Bone marrow (tissue), 2 donors: ENCODE measurements around the gene INPP4B.

Experiments used
- DNase-seq, 2 donors: peaks; one replicate each; lab custom pipeline; 2025; lab: John Stamatoyannopoulos, UW

Gene INPP4B

DNA sequence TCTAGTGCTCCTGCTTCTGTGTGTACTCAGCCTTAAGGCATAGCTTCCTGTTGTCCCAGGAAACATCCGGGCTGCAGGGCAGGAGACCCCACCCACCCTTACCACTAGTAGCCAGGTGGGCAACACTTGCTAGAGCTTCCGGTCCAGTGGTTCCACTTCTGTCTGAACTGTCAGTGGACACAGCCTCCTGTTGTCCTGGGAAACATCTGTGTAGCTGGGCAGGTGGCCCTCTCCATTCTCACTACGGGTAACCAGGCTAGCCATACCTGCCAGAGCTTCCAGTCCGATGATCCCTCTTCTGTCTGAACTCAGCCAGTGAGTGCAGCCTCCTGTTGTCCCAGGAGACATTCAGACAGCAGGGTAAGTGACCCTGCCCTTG lies 372.2 kb downstream of the INPP4B start:
- no peak for DNase-seq

DNA sequence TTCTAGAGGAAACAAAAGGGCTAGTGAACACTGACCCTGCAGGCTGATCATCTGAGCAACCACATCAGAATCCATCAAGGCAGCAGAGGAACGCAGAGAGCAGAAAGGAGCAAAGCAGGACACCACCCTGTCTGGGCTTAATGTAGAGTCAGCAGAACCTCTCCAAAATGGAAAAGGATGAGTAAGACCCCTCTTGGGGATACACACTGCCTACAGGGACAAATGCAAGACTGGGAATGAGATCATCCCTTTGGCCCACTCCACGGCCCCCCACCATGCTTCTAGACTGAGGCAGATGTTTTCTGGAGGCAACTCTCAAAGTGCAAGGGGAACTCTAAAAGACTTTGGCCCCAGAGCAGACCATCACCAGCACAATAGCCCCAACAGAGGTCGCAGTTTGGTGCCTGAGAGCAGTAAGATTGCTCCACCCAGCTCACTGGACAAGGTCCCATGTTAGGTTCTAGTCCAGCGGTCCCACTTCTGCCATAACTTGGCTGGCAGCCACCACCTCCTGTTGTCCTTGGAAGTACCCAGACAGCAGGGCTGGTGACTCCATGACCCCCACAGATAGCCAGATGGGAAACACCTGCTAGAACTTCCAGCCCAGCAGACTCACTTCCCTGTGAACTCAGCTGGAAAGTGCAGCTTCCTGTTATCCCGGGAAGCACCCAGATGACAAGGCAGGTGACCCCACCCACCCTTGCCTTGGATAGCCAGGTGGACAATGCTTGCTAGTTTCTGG lies 372.7 kb downstream of the INPP4B start:
- DNase-seq, result no peak

DNA sequence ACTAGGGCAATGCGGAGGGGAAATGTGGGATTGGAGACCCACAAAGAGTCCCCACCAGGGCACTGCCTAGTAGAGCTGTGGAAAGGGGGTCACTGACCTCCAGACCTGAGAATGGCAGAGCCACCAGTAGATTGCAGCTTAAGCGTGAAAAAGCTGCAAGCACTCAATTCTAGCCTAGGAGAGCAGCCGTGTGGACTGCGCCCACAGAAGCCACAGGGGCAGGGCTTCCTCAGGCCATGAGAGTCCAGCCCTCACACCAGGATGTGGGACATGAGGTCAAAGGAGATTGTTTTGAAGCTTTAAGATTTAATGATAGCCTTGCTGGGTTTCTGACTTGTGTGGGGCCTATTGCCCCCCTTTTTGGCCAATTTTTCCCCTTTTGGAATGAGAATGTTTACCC lies 379.0 kb downstream of the INPP4B start:
- no peak for DNase-seq

DNA sequence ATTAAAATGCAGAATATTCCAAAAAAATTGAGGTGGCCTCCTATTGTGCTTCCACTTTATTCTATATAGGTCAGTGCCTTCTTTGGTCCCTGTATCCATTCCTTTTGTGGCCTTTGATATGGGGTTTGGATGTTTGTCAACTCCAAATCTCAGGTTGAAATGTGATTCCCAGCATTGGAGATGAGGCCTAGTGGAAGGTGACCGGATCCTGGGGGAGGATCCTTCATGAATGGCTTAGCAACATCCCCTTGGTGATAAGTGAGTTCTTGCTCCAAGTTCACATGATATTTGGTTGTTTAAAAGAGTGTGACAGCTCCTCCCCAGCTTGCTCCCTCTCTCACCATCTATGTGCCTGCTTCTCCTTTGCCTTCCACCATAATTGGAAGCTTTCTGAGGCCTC lies 380.6 kb downstream of the INPP4B start:
- no peak for DNase-seq

DNA sequence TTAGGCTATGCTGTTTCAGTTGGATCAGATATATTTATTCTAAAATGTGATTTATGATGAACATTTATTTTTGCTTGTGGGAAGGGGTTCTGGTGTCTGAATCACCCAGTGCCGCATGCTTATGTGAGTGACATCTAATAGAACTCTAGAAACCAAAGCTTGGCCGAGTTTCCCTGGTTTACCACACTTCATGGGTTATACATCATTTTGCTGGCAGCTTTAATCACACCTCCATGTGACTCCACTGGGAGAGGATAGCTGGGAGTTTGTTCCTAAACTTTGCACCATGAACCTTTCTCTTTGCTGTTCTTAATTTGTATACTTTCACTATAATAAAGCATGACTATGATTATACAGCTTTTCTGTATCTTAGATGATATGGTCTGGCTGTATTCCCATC lies 382.9 kb downstream of the INPP4B start:
- no peak for DNase-seq

DNA sequence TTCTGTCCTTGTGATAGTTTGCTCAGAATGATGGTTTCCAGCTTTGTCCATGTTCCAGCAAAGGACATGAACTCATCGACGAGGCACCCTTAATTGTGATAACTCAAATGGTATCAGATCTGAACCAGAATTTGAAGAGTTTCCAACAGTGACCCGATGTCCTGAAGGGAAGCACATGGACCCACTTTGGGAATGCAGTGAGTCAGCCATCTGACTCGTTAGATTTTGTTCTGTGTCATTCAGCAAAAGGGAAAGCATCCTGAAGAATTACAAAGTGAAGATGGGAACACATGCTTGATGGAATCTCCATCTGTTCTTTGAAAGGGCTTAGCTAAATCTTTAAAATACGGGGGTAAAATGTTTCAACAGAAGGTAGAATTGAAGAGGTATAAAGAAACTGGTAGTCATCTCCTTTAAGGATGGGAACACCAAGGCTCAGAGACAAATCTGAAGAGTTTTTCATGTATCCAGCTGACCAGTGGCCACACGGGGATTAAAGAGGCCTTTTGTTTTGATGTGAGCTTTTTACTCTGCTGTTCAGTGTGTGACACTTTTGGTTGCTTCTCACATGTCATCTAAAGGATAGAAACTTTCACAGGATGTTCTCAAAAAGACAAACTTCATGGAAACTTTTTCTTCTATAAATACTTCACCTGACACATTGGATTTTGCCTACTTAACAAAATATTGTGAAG lies 393.8 kb downstream of the INPP4B start:
- no peak for DNase-seq

DNA sequence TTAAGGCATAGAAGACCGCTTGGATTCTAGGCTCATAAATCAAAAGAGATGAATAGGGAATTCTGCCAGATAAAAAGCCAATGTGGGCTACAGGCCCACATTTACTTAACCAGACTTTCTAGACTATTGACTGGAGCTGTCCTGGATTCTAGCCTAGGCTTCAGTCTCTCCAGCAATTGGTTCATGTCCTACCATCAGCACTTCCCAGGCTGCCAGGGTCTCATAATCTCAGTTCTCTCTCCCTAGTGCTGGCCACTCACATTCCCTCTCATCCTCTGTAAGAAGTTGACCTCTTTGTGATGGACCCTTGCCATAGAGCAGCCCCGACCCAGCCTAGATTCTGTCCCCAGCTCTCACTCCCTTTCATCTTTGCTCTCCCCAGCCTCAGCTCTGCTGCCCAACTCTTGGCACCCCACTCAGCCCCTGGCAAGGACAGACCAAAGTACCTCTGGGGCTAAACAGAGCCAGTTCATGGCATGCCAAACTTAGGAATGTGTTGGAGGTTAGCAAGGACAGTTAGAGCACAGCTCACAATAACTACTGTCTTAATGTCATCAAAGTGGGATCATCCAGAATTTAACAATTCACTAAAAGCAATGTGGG lies 396.2 kb downstream of the INPP4B start:
- no peak for DNase-seq

DNA sequence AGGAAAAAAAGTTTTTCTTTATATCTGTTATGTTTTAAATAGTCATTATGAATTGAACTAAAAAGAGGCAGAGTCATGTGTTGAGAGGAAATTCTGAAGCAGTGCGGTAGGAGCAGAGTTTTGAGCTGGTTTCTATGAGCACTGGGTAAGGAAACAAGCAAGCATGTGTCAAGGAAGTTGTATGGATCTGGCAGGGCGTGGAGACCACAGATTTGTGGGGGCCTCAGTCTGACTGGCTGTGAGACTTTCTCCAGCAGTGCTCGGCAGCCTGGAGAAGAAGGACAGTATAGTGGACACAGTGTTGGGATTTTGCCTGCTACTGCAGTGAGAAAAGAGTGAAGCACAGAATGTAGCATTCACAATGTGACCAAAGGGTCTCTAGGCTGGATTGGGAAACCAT lies 399.1 kb downstream of the INPP4B start:
- peak in 1 of 2 donors; percentile 89 for DNase-seq

DNA sequence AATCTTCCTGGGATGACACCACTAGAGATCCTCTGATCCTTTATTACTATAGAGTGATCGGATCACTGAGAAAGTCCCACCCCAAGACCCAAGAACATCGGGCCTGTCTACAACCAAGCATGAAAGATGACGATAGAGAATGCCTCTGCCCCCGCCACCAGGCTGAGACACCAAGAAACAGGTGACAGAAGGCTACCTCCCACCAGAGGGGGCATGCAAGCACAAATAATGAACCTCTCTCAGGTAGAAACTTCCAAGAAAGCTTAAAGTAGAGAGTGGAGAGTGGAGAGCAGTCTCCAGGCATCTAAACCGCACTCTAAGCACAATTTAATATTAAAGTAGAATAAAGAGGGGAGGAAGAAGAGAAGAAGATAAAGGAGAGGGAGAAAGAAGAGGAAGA lies 402.6 kb downstream of the INPP4B start:
- no peak for DNase-seq

DNA sequence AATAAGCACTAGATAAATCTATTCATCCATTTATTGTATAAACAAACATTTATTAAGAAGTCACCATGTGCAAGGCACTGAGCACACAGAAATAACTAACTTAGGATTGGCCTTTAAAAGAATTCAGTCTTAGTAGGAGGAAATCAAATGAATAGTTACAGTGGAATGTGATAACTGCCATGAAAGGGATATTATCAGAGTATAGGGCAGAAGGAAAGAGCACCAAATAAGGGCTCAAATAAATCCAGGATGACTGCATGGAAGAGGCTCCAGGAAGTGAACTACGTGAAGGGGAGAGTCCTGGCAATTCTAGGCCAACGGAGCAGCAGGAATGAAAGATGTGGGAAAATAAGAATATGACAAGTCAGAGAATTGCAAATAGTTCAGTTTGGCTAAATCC lies 406.0 kb downstream of the INPP4B start:
- DNase-seq, result no peak

DNA sequence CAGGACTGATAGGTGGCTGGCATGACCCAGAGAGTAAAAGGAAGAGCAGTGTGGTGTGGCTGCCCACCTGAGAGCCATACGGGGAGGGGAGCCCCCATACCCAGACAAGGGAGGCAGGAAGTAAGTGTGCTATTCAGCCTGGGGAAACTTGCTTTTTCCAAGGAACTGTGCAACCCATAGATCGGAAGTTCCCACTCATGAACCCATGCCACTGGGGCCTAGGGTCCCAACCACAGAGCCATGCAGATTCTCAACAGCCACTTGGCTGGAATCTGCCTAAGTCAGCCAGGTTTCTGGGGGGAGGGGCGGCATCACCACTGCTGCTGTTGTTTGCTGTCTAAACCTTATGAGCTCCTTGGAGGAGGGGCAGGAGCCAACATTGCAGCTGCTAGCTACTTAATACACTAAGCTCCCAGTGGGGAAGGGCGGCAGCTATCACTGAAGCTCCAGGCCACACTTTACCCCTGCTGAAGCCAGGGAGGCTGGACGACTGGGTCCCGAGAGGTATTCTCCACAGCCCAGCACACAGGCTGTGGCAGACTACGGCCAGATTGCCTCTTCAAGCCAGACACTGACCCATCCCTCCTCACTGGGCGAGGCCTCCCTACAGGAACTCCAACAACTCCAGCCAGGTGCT lies 410.4 kb downstream of the INPP4B start:
- DNase-seq, result no peak

DNA sequence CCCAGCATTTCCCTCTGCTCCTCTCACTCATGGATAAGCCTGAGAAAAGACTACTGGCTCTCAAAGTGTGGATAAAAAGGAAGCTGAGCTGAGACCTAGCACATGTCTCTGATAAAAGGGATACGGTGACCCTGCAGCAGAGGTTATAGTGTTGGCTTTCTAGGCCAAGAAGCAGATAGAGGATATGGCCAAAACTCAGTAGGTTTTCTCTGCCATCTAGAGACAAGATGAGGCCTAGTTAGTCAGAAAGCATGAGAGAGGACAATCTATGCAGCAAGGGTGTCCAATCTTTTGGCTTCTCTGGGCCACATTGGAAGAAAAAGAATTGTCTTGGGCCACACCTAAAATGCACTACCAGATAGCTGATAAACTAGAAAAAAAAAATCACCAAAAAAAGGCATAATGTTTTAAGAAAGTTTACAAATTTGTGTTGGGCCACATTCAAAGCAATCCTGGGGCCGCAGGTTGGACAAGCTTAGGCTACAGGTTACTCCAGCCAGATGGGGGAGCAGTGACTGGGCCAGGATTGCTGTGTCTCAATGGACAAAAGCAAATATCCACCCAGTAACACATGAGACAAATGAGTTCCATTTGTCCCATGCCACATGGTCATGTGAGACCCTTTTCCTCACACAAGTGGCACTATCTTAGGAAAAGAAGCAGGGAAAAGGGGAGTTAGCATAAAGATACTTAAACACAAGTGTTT lies 411.4 kb downstream of the INPP4B start:
- no peak for DNase-seq

DNA sequence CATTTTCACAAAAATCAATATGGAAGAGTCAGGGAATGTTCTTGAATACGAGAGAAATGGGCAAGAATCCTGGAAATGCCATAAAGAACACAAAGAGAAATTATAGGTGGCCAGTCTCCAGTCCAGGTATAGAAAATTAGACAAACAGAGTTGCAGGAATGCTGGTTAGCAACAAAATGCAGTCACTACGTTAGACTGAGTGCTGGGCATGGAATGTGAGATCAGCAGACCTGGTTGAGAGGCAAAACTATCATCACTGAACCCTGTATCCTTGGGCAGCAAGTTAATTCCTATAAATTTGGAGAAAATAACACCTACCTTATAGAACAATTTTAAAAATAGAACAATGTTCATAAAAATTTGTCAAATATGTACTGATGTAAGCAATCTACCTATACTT lies 417.4 kb downstream of the INPP4B start:
- DNase-seq, result no peak

DNA sequence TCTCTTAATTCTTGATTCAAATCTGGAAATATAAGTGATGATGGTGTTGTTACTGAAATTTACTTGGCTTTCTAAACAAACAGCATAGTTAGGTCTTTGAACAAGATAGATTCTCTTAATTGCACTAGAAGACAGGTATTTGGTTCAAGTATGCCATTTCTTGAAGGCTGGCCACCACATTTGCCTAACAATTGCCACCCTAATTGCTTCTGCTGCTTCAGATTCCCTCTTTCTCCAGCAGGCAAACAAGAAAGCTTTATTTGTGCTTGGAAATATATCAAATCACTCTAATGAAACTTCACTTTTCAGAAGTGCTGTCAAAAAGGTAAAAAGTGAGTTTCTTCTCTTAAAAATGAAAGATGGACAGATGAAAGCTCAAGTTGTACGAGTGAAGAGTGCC lies 418.6 kb downstream of the INPP4B start:
- no peak for DNase-seq

DNA sequence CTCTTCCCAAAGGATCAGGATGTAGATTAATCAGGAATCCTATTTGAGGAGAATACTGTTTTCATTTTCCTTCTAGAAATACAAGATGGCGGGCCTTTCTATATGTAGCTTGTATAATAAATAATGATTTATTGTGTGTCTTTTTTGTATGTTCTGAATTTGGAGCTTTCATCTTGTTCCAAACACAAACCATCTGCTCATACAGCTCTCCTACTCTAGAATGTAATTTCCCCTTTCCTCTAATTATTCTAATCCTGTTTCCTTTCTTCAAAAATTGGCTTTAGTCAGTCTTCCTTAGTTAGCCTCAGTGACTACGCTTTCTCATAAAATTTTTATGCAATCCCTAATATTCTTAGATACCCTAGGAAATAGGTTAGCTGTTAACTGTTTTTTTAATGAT lies 422.2 kb downstream of the INPP4B start:
- no peak for DNase-seq

DNA sequence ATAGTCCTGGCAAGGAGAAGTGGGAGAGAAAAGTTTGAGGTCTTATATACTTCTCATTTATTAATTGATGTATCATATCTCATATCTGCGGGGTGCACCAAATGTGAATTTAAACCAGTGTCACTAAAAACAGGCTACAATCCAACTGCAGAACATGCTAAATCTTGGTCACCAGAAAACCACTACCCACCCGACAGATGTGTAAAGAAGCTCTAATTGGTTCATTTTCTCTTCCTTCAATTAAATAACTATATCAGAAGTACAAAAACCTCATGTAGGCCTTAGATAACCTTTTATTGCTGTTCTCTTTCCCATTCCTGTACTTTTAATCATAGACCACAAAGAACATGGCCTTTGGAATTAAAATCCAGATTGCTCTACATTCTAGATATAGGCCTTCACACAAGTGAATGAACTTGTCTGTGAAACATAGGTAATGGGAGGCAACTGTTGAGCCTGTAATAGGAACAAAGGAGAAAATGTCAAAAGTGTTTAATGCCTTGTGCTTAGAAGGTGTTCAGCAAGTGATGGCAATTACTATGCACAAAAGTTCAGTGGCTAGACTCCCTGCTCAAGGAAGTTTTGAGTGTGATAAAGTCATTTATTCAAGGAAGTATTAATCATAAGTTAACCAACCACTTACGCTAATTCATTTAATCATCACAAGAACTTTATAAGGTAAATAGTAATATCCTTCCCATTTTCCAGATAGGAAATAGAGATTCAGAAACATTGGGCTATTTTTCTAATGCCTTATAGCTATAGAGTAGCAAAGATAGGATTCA lies 425.6 kb downstream of the INPP4B start:
- no peak for DNase-seq

DNA sequence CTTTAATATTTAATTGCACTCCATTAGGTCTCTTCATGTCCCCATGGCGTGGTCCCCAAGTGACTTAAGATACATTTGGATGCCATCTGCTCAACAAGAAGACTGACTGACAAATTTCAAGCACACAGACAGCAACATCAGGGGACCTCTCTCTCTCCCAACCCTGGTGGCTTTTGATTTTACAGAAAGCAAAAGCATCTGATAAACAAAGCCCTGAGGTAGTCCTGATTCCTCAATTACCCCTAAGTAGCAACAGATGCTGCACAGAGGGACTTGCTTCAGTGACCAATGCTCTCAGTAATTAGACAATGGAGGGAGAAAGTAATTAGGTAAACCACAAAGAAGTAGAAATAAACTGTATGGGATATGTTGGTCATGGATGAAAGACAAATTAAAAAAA lies 426.4 kb downstream of the INPP4B start:
- no peak for DNase-seq

DNA sequence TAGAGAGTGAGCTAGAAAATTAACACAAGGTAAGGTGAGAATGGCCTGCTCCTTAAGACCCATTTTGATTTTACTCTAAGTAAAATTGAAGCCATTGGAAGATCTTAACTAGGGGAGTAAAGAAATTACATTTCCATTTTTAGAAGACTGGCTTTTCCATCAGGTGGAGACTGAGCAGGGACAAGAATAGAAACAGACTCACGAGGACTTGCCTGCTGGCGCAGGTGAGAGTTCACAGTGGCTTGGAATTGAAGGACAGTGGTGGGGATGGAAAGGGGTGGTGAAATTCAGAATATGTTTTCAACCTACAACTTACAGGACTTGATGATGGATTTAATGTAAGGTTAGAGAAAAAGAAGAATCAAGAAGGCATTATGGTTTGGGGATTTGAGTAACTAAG lies 427.4 kb downstream of the INPP4B start:
- DNase-seq, result no peak

DNA sequence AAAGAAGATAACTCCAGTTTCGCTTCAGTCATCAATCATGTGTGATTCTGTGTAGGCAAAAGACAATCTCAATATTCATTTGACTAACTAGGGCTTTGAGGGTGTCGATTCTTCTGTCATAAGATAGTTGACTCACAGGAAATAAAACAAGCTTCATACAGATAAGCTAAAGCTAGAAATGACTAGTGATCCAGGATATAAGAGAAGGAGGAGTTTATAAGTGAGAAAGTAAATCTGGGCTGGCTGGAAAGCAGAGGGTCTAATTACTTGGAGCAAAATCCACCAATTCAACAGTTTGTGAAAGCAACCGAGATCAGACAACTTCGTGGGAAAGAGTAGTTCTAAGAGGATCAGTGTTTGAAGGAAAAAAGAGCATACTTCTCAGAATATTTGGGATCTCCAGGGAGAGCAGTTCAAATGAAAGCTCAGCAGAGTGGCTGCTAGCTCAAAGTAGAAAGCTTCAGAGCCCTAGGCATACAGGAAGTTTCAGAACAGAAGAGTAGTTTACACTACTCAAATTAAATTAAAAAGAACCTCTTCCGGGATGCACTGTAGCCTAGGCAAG lies 429.3 kb downstream of the INPP4B start:
- DNase-seq, result peak in 1 of 2 donors; percentile 38

DNA sequence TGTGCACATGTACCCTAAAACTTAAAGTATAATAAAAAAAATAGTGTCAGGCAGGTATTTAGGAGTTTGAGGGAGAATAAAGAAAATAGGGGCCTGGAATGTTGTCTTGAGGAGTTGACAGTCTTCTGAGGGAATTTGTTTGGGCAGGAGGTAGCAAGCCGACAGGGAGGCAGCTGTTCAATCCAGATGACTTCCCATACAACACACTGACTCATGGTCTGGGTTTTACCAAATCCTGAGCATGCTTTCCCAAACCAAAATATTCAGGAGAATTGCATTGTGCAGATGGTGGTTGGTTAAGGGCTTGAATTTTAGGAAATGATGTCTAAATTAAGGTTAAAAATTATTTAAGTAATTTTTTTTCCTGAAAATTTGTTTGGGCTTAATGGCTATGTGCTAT lies 430.0 kb downstream of the INPP4B start:
- no peak for DNase-seq

DNA sequence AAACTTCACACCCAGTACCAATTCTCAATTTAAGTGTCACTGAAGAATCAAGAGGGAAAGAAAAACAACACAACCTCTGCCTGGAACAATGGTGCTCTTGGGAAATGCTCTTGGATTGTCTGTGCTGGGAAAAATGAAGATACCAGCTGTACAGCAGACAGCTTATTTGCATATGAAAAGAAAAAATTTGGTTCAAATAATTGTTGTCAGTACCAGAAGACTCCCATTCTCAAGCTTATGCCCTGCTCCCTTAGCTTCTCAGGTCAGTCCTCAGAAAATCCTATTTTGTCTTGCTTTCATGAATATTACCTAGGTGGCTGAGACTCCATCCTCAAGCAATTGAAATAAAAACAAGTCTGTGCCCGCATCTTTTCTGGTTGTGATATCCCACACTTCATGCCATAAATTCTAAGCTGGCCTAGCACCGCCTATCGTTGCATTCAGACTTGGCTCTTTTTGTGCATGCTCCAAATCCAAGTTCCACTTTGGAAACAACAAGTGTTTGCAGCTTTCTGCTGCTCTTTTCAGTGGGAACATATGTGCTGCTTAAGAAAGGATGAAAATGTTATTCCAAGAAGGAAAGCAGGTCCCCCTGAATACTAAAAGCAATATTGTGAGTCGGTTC lies 431.6 kb downstream of the INPP4B start:
- no peak for DNase-seq
